Epithelial cell of esophagus (primary cell): Measurements from ENCODE around the gene APBB1.

Experiments used
- DNase-seq: peaks from one replicate; pipeline ENCODE4 v3.0.0; 2010; ENCODE audit warnings: low read depth
- H3K4me3 ChIP-seq: 2 replicates; pipeline ENCODE4 v1.5.1; 2011; ENCODE audit warnings: mild to moderate bottlenecking, low read length, control low read depth
- TF ChIP-seq, protein P1 (sequence below): IDR thresholded peaks from 2 replicates; pipeline ENCODE4 v1.5.1; 2011; ENCODE audit warnings: low read depth, mild to moderate bottlenecking, low read length, control low read depth, inconsistent platforms; ENCODE audit not compliant: insufficient read depth; ENCODE audit errors: missing control alignments

The APBB1 gene

DNA sequence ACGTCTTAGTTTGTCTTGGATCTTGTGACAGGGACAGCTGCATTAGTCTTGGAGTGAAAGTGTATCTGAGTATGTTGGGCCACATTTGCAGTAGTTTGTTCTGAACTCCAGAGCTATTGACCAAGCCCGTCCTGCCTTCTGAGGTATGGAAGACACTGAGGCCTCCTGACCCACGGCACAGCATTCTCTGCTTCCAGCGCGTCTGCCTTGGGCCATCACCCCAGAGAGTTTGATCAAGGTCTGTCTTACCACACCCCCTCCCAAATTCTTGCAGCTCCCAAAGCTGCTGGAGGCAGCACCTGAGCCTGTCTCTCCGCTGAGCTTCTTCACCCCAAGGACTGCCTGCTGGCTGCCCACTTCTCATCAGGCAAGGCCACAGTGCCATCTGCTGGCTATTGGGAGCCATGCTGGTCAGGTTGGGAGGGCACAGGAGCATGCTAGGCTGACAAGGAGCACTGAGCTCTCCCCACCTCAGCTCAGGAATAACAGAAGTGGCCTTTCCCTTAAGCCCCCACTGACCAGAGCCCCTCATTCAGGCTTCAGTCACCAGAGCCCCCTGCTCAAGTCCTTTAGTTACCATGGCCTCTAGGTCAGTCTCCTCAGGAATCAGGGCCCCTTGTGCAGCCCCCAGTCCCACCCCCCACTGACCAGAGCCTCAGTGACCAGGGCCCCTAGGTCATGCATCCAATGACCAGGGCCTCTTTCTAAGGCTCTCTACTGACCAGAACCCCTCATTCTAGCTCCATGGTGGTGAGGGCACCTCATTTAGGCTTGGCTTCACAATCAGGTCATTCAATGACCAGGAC is 55.8 kb downstream of the APBB1 start:
- DNase-seq: peak; percentile 85
- no peak overlapping the region for H3K4me3 ChIP-seq
- TF ChIP-seq, protein P1, sequence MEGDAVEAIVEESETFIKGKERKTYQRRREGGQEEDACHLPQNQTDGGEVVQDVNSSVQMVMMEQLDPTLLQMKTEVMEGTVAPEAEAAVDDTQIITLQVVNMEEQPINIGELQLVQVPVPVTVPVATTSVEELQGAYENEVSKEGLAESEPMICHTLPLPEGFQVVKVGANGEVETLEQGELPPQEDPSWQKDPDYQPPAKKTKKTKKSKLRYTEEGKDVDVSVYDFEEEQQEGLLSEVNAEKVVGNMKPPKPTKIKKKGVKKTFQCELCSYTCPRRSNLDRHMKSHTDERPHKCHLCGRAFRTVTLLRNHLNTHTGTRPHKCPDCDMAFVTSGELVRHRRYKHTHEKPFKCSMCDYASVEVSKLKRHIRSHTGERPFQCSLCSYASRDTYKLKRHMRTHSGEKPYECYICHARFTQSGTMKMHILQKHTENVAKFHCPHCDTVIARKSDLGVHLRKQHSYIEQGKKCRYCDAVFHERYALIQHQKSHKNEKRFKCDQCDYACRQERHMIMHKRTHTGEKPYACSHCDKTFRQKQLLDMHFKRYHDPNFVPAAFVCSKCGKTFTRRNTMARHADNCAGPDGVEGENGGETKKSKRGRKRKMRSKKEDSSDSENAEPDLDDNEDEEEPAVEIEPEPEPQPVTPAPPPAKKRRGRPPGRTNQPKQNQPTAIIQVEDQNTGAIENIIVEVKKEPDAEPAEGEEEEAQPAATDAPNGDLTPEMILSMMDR: peak; percentile 98

DNA sequence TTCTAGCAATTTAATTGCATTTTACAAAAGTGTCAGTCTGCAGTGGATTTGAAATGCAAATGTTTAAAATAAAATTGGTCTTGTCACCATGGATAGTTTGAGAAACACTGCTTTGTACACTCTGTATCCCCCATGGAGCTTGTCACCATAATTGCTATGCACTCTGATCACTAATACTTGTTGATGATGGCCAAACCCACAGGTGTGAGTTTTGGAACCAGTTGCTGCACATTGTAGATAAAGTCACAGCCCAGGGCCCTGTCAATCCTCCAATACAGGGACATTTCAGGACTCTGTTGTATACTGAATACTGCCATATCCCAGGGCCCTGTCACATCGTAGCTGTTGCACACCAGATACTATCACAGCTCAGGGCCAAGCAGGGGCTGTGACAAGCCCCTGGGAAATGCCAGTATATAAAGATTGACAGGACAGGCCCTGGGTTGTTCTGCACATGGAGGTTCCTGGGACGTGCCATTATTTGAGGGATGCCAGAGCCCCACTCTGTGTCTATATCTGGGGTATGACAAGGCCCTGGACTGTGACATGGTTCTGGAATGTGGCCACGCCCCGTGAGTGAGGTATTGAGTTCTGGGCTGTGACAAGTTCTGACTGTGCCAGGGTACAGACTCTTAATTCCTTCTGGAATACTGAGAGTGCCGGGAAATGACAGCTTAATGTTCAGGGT is 56.6 kb downstream of the APBB1 start:
- peak; percentile 12 for DNase-seq
- TF ChIP-seq, protein P1: no peak
- no peak overlapping the region for H3K4me3 ChIP-seq

DNA sequence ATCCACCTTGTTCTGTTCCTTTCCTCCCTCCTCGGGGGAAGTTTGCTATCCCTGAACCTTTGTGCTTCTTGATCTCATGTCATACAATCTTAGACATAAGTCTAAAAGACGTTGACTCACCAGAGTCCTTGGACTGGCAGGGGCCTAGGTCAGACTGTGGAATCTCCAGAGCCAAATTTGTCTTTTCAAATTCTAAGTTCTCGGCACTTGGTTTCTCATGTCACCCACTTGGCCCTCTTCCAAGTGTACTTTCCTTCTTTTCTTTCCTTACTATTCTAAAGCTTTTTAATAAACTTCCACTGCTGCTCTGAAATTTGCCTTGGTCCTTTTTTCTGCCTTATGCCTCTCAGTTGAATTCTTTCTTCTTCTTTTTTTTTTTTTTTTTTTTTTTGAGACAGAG is 58.7 kb downstream of the APBB1 start:
- TF ChIP-seq, protein P1: no peak
- no peak overlapping the region for H3K4me3 ChIP-seq
- DNase-seq: no peak

DNA sequence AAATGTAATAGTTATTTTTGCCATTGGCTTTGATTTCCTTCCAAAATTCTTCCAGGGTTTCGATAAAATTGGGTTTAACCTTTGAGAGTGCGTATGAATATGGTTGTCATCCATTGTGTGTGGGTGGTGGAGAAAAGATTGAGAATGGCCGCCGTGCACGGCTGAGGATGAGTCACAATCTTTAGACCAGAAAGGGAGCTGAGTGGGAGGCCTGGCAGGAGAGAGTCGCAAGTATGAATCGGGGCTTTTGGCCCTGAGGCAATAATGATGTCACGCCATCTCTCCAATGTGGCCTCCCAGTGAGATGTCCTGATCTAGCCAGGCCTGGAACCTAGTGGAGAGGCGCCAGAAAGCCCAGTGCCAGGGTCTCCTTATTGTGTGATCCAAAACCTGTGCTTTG is 61.7 kb downstream of the APBB1 start:
- DNase-seq: peak; percentile 88
- no peak overlapping the region for H3K4me3 ChIP-seq
- TF ChIP-seq, protein P1: no peak

DNA sequence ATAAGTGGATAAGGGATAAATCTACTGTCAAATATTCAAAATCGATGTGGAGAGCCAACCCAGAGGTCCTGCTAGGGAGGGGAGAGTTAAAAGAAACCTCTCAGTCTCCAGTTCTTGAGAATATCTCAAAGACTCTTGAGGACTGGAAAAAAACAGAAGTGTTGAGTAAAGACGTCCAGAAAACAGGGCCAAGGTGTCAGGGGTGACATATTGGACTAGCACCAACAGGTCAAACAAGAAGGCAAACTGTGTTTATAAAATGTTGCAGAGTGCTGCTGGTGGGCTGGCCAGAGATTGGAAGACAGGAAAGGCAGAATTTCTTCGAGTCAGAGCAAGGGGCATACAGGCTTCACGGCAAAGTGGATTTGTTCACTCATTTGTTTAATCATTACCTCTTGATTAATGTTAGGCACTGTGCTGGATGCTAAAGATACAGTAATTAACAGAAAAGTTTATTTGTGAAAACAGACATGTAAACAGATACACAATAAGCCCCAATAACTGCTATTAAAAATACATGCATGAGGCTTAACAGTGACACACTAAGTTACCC is 62.3 kb downstream of the APBB1 start:
- no peak for DNase-seq
- TF ChIP-seq, protein P1: no peak
- H3K4me3 ChIP-seq: no peak overlapping the region

DNA sequence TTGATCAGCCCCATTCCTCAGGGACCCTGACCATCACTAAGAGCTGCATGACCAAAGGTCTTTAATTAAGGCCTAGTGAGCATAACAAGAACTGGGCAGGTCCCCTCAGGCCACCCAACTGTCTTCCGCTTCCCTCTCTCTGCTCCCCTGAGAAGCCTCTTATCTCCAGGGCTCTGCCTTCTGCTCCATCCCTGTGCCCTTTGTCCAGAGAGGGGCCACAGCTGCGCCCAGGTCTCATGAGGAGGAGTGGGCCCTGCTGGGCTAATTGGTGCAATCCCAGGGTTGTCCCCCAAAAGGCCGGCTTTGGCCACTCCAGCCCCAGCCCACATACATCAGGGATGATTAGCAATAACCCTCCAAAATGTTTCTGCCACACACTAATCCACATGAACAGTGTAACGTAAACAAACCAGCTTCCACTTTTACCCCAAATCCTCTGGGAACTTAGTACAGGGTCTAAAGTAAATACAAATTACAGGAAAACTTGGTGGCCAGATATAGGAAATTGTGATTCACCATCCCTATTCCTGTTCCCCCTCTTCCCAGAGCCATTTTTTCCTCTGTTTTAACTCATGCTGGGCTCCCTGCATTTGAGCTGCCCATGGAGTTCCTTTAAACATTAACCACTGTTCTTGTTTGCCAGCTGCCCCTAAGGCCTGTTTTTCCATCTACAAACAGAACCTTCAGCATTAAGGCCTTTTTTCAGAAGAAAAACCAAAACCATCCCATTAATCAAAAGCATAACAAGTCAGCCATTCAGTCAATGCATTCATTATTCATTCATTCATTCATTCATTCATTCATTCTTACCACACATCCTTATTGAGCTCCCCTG is 64.0 kb downstream of the APBB1 start:
- no peak for DNase-seq
- no peak overlapping the region for H3K4me3 ChIP-seq
- TF ChIP-seq, protein P1: no peak
